ENCODE measurements around the gene MIPOL1.

MIPOL1 gene

DNA sequence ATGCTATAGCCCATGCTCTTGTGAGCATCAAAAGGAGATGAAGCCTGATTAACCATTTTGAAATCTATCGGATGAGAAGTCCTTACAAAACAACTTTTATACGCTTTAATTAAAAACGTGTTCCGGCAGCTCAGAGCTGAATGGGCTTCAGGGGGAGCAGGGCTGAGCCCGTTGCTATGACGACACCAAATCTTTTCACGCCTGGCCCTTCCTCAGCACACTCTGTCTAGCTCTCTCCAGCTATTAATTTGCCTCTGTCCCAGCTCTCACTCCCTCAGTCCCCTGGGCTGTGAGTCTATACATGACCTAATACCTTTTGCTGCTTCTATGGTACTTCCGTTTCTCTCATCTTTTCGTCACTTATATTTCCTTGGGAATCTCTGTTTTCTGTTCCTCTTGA, 381.5 kb downstream of the MIPOL1 start:
- in situ Hi-C loops (cut with MboI; ENCODE audit: low sequenced_read_pairs) = no loop called here

DNA sequence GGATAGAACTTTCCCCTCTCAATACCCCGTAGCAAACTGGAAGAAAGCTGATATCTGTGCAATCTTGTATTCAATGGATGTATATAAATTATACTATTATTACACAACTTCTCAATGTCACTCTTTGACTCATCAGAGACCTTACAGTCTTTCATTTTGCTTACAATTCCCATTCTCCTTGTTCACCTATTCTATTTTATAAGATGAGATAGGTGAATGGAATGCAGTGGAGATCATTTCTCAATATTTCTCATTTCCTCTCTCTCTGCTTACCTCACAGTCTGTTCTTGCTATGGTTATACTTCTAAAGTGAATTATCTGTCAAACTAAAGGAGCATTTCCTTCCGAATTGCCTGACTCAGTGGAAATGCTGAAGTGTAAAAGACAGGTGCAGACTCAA, 382.4 kb downstream of the MIPOL1 start:
- in situ Hi-C loops (cut with MboI; ENCODE audit: low sequenced_read_pairs) = no loop called here

DNA sequence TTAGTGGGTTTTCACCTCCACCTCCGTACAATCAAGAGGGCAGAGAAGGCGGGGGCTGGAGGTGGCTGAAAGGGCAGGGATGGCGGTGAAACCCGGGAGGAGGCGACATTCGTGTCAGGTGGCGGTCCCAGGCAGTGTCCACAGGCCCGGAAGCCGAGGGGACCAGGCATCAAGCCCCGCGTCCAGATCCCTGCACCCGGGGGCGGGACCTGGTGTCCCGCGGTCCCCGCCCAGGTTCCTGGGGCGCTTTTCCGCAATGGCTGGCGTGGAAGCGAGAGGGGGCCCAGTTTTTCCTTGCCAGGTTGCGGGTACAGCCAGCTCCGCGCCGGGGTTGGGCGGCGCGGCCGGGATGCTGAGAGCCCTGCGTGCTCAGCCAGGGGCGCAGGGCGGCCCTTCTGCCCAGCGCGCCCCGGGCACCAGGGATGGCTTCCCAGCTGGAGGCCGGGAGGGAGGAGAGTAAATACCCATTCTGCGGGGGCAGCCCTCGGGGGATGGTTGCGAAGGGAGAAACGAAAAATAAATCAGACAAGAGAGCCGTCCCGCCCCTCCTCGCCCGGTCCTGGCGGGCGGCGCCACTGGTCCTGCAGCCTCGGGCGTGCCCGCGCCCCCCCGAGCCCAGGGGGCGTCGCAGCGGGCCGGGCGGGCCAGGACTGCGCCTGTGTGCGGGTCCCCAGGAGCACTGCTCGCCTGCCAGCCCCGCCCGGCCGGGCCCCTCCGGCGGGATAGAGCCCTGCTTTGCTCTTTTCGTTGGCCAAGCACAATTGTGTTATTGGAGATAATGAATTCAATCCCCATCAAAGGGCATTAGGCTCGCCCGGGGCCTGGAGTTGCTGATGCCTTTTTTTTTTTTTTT, 385.8 kb downstream of the MIPOL1 start:
- in situ Hi-C loops (cut with MboI; ENCODE audit: low sequenced_read_pairs) = no loop called here

DNA sequence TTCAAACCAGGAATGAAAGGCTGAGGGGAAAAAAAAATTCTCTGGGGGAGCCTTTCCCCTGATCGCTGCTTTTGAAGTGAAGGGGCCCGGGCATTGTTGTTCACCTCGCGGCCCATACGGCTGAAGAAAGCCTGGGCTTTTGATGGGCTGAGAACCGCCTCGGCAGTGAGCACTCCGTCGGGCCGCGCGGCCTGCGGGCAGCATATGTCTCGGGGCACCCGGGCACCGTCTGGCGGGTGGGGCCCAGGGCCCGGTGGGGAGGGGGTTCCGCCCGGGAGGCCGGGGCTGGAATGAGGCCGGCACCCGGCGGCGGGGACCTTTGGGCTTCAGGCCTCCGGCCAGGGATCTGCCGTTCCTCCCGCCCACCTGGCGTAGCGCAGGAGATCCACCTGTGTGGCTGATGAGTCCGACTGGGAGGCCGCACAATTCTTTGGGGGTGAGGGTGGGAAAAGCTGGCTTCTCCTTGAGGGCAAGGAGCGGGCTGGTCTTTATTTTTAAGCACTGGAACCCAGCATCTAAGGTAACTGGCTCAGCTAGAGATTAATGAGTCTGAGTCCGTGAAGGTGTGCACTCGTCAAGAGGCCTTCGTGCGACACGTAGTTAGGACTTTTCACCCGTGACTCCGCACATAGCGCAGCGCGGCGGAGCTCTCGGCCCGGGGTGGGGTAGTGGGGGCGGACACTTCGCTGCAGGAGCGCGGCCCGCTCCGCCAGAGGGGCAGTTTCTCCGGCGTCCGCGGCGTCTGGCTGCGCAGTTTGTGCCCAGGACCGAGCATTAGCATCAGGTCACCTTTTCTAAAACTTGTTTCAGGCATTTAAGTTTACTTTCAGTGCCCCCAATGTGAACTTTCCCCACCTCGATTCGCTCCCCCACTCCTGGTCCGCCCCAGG, 386.7 kb downstream of the MIPOL1 start:
- in situ Hi-C loops (cut with MboI; ENCODE audit: low sequenced_read_pairs) = no loop called here

DNA sequence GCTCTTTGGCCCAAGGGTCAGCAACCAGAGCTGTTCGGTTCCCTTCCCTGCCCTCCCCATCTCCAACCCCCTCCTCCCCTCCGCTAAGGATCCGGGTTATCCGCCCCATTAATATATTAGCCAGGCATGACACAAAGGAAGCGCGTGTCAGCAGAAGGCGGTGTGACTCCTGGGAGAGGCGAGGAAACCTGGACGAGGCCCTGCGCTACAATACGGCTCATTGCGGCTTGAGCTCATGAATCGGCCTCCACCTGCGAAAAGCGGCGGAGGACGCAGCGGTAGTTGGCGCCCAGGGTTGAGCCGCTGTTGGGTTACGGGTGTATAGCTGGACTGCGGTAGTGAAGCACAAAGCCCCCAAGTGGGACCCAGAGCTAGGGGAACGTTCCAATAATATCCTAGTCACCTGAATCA, 387.4 kb downstream of the MIPOL1 start:
- in situ Hi-C loops (cut with MboI; ENCODE audit: low sequenced_read_pairs) = no loop called here

DNA sequence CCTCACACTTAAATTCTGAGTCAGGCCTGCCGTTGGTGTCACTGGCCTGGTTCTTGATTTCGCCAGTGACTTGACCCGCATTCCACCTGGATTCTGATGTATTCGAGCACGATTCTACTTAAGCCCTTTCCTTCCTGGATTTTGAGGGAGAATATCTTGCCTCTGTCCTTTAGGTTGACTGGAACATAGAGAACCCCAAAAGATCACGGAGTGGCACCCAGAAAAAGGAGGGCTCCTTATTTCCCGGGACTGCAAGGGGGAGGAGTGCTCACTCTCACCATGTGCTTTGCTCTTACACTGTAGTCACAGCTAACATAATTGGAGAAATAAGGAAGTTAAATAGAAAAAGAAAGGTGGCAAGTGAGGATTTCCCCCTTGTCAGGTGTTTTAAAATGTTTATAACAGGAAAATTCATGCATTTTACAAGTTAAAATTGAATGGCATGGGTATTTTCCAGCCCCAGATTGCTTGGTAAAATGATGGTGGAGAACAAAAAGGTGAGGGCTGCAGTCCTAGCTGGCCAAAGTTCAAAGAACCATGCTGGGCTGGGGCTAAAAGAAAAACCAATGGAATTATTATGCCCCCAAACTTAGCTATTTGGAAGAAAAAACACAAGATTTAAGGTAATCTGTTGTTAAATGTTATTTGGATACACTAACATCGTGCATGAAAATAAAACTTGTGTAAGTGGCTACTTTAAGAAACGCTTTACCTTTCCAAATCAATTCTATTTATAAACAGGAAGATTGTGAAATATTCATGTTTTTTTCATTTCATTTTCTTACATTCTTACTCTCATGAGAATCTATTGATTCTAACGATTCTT, 388.4 kb downstream of the MIPOL1 start:
- in situ Hi-C loops (cut with MboI; ENCODE audit: low sequenced_read_pairs) = no loop called here

DNA sequence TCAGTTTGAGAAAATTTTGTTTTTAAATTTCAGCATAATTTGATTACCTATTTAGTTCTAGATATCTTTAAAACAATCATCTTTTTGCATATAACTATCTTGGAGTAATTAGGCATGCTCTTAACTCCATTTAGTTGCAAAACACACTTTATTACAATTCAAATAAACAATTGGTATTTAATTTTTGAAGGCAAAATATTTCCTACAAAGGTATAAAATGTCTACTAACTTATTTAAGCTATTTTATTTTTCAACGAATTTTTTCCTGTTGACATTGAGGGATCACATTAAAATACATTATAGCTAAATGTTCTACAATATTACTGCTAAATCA, 389.0 kb downstream of the MIPOL1 start:
- in situ Hi-C loops (cut with MboI; ENCODE audit: low sequenced_read_pairs) = no loop called here

DNA sequence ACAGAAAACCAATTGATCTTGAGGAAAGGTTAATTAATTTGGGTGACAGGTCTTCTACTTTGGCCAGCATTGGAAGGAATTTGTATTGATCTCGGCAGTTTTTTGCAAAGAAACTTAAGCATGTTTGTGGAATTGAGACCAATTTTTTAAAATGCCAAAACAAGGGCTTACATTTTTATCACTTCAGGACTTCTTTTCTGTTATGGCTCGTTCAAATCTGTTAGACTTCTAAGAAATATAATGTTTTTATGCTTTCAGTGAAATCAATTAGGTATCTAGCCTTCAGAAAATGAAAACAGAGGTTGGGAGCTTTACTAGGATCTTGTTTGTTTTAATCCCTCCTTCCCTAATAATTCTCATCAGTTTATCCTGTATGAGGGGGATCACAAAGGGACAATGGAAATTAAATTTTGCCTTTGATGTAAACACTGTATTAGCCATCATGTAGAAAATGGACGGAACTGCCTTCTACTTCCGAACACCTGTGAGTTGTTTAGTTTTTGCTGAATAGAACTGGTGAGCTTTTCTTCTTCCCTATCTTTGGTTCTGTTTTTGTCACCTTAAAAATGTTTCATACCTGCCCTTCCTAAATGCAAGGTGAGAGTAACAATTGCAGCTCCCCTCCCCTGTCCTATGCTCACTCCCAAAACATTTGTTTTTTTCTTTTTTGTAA, 389.5 kb downstream of the MIPOL1 start:
- in situ Hi-C loops (cut with MboI; ENCODE audit: low sequenced_read_pairs) = no loop called here

DNA sequence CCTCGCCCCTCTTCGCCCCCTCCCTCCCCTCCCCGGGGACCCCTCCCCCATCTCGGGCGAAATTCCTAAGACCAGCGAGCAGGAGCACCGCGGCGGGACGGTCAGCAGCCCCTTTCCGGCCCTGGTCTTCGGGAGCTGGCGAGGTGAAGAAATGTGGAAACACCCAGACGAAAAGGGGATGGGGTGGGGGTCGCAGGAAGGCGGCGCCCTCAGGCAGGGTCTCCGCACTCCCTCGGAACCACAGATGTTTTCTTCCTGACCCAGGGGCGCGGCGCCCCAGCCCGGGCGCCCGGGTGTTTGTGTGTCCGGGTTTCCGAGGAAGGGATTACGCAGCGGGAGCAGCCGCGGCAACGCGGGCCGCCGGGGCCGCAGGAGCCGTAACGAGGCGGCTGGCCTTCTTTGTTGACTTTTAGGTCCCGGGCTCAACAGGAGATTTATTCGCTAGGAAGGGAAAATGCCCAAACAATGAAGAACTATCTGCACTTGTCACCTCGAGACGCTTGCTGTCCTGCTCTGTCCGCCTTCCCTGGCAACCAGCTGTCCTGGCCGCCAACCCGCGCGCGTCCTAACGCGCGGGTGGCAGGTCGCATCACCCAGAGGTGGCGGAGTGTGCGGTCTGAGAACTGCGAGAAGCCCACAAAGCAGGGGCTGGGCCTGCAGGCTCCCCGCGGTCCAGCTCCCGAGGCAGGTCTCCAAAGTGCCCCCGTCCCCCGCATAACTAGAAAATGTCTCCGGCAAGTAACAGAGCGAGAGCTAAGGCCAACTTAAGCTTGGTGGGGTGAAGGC, 390.3 kb downstream of the MIPOL1 start:
- in situ Hi-C loops (cut with MboI; ENCODE audit: low sequenced_read_pairs) = no loop called here

DNA sequence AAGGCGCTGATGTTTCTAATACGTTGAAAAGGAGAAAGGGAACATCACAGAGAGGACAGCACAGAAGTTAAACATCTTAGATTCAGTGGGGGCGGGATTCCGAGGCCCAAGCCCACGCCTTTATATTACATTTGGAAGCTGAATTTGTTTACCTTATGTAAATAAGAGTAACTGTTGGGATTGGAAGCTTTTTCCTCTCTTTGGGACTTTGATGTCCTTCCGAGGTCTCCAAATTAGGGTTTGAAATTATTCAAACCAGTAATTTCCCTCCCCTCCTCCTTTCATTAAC, 390.9 kb downstream of the MIPOL1 start:
- in situ Hi-C loops (cut with MboI; ENCODE audit: low sequenced_read_pairs) = no loop called here

DNA sequence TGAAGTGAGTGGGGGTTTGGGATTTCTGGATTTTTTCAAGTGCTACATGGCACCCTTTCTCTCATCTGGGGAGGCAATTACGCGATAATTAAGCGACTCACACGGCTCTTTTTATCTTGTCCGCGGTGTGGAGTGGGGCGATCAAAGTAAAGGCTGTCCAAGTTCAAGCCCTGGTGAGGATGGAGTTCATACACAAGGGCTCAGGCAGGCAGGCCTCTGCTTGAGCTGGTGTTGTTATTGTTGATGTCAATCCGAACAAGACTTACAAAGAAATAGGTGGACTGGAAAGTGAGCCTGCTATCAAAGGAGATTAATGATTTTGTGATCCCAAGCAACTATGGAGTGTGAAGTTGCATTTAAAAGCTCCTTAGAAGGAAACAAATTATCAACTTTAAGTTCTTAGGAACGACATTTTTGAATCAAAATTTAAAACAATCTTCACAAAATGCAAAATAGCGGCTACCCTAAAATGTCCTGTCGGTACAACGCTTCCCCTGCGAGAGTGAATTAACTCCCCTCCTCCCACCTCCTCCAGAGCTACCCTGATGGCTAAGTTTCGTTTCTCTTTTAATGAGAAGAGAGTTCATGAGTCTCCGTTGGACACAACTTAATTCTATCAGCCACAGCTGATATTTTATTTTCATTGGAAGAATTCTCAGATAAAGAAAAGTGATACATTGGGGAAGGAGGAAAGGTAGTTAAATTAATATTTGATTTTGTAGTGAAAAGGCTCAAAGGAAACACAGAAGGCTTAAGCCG, 391.4 kb downstream of the MIPOL1 start:
- in situ Hi-C loops (cut with MboI; ENCODE audit: low sequenced_read_pairs) = no loop called here

DNA sequence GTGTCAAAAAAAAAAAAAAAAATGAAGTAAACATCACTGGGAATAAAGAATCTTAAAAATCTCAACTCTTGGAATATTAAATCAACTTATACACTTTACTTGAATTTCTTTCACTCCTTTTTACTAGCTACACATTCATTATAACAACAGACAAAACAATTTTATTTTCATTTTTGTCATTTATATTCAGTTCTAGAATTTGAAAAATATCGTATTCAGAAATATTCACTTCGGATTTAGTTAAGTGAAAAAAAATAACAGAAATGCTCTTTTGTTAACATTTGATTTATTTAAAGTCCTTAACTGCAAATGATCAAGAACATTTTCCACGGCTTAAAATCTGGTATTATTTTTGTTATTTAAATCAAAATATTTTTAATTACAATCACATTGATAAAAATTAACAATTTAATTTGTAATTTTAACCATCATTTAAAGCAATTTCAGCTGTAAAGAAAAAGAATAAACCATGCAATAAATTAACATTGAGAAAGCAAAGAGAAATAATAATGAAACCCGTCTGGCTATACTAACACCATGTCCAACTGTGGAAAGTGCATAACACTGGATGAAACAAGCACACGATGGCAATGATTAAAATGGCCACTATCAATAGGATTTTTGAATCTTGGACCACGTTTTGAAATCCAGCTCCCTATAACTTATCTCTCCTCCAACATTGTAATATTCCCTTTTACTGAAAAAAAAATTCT, 392.1 kb downstream of the MIPOL1 start:
- in situ Hi-C loops (cut with MboI; ENCODE audit: low sequenced_read_pairs) = no loop called here

DNA sequence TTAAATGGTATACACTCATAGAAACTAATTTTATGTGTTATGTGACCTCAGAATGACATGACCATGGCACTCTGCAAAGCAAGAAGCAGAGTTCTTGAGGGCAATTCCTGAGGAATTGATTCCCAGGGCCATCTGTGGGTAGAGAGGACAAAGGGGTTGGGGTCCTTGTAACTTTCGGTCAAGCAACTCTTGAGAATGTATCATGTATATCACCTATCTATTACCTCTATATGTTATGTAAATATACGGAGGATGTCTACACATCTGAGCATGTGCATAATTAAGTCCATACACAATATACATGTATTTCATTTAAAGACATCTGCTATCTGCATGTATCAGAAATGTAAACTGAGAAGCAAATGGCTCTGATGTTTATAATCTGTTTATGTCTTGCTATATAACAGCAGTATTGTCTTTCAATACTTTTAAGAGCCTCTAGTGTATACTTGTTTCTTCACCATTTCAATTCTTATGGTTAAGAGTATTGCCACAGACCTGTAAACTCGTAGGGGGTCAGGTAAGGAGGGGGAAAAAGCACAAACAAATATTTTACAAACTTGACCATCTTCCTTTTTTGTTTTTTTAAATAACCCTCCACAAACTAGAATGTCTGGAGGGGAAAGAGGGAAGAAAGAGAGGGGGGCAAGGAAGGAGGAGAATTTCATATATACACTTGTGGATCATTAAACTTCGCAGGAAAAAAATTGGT, 392.8 kb downstream of the MIPOL1 start:
- in situ Hi-C loops (cut with MboI; ENCODE audit: low sequenced_read_pairs) = no loop called here

DNA sequence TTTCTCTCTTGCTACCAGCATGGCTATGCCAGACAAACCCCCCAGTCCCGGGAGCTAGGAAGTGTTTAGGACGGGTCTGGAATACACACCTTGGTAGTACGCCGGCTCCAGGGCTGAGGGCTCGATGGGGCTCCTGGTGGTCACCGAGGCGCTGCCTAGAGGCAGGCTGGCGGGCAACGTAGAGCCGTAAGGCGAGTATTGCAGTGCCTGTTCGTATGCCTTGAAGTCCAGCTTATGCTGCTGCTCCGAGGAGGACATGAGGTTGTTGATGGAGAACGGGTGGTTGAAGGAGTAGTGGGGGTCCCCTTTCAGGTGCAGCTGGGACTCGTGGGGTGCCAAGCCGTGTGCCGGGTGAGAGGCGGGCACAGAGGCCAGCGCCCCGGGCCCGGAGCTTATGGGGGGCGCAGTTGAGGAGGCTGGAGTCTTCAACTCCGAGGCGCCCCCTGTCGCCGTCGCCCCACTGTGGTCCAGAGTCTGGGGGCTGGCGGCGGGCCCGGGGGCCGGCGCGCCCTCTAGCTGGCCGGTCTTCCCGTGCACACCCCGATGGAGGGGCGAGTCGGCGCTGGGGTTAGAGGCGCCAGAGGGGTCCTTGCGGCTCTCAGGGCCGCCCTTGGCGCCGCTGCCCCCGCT, 393.7 kb downstream of the MIPOL1 start:
- in situ Hi-C loops (cut with MboI; ENCODE audit: low sequenced_read_pairs) = no loop called here

DNA sequence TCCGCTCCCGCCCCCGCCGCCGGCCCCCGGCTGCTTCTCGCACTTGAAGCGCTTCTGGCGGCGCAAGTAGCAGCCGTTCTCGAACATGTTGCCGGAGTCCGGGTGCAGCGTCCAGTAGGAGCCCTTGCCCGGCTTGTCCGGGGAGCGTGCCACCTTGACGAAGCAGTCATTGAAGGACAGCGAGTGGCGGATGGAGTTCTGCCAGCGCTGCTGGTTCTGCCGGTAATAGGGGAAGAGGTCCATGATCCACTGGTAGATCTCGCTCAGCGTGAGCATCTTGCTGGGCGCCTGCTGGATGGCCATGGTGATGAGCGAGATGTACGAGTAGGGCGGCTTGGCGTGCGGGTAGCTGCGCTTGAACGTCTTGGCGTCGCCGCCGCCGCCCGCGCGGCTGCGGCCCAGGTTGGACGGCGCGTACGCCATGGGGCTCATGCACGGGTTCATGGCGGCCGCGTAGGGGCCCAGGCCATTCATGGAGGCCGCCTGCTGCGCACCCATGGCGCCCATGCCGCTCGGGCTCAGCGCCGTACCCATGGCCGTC, 394.3 kb downstream of the MIPOL1 start:
- in situ Hi-C loops (cut with MboI; ENCODE audit: low sequenced_read_pairs) = no loop called here

DNA sequence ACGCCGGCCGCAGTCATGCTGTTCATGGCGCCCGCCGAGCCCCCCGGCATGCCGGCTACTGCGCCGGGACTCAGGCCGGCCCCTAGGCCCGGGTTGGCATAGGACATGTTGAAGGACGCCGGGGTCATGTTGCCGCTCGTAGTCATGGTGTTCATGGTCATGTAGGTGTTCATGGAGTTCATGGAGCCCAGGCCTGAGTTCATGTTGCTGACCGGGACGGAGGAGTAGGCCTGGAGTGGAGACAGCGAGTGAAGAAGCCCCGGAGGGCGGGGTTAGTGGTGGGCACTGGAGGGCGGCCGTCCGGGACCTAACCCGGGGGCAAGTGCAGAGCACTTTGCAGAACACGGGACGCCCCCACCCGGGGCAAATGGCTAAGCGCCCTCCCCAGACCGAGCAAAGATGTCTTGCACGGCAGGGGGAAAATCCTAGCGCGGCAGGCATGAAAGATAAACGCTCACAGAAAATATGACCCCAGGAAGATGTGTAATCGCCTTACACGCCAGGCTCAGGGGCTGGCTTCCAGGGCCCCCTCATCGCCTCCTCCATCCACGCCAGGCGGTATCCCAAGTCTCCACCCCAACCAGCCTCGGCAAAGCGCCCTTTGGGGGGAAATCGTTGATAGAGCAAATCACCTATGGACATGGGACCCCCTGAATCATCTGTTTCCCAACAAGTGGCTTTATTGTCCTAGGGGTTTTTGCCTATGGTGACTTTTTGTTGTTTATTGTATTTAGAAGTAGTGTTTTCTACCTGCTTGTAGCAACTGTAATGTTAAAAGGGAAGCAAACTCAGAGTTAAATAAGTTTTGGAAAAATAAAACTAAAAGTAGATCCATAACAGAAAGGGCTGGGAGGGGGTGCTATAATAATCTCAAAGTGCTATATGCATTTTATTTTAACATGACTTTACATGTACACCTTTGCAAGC, 395.0 kb downstream of the MIPOL1 start:
- in situ Hi-C loops (cut with MboI; ENCODE audit: low sequenced_read_pairs) = no loop called here

All from HL-60/S4 treated with phorbol 12-myristate 13-acetate at 8.2 ng/mL for 4 days and 3 days (cell line).